AG08395 (cell line): Measurements from ENCODE around the gene DHX34.
"Not testable (repeated sequence)": the region's sequence is repeated elsewhere in the genome, so short reads cannot be mapped to it uniquely, and the experiment has no call there.

Source experiments
- DNase-seq: peaks from one replicate; pipeline ENCODE4 v3.0.0; 2012; ENCODE audit warnings: mixed read lengths, low spot score

DHX34 gene

DNA sequence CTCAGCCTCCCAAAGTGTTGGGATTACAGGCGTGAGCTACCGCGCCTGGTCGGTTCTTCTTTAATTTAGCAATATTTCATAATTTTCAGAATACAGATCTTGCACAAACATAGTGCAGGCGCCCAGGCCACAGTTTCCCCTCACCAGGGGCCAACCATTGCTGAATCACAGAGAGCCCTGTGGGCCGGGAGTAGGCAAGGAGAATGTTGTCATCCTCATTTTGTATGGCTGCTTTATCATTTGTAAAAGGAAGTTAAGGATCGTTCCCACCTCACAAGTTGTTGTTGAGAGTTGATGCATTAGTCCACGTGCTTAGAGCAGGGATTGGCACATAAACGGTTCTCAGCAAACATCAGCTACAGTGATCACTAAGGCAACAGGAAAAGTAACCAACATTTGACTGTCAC, 40.0 kb downstream of the DHX34 start:
- DNase-seq, result no peak

DNA sequence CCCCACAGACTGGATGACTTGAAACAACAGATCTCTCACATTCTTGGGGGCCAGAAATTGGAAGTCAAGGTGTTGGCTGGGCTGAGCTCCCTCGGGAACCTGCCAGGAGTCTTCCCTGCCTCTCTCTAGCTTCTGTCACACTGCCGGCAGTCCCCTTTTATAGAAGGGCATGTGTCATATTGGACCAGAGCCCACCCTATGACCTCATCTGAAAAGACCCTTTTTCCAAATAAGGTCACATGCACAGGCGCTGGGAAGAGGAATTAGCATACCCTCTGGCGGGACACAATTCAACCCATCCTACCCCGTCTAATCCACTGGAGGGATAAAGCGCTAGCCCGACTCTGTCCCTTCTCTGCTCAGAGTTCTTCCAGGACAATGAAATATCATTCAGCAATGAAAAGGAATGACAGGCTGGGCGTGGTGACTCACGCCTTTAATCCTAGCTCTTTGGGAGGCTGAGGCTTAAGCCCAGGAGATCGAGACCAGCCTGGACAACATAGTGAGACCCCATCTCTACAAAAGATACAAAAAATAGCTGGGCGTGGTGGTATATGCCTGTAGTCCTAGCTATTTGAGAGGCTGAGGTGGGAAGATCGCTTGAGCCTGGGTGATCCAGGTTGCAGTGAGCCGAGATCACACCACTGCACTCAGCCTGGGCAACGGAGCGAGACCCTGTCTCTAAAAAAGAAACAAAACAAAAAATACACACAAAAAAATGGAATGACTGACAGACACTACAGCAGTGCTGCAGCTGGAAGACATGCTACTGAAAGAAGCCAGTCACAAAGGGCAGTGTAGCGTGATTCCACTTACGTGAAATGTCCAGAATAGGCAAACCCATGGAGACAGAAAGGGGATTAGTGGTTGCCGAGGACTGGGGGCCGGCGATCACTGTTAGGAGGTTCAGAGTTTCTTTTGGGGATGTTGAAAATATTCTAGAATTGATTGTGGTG, 41.7 kb downstream of the DHX34 start:
- DNase-seq, result no peak

DNA sequence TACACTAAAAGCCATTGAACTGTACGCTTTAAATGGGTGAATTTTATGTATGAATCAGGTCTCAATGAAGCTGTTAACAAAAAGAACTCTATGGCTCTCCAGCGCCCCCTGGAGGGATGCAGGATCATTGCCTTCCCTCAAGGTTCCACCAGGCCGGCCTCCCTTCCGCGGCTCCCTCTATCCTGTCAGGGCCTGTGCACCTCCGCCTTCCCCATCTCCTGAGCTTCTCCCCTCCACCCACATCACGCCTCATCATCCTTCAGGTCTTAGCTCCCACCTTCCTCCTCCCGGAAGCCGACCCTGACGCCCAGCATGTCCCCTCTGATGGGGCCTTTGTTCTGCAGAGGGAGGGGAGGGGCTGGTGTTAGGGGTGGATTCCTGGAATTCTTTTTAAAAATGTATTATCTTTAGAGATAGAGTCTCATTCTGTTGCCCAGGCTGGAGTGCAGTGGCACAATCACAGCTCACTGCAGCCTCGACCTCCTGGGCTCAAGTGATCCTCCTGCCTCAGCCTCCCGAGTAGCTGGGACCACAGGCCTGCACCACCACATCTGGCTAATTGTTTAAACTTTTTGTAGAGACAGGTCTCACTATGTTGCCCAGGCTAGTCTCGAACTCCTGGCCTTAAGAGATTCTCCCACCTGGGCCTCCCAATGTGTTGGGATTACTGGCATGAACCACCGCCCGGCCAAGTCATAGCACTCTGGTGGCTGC, 42.6 kb downstream of the DHX34 start:
- peak; percentile 82 for DNase-seq

DNA sequence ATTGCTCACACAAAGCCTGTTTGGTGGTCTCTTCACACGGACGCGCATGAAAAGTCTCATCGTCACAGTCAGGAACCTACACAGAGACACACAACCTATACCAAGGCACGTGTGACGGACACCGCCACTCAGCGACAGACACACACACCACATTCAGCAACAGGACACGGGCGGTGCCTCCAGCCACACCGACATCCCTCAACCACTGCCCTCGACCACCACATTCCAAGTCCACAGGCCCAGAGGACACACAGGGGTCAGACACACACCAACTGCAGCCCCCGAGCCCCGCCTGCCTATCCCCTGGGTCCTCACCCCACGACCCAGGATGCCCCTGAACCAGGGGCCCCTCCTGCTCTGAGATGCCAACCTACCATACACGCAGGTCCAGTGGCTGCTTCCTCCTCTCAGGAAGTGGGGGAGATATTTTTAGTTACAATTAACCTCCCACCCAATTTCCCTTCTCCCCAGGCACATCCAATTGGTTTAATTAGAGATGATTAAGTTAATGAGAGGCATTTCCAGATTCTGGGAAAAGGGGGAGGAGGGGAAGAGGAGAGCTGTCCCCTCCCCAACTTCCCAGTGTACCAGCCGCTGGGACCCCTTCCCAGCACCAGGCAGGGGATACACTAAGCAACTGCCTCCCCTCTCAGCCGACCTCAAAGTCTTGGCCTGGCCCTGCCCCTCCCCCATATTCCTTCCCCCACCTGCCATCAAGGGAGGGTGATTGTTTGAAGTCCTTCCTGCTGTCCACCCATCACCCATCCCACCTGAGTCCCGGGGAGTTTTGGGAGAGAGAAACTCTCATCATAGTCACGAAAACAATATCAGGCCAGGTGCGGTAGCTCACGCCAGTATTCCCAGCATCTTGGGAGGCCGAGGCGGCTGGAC, 49.8 kb downstream of the DHX34 start:
- DNase-seq, result no peak

DNA sequence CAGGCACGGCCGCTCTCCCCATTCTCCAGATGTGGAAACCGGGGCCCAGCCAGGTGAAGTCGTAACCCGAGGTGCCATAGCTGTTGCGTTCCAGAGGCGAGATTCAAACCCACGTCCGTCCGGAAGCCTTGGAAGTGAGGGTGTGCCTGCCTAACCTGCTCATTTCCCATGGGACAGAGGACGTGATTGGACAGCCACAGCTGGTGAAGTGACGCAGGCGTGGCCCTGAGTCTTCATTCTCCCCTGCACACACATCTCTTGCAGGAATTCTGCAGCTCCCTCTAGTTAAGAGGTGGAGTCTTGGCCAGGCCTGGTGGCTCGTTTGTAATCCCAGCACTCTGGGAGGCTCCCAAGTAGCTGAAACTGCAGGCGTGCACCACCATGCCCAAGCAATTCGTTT, 53.4 kb downstream of the DHX34 start:
- no peak for DNase-seq

DNA sequence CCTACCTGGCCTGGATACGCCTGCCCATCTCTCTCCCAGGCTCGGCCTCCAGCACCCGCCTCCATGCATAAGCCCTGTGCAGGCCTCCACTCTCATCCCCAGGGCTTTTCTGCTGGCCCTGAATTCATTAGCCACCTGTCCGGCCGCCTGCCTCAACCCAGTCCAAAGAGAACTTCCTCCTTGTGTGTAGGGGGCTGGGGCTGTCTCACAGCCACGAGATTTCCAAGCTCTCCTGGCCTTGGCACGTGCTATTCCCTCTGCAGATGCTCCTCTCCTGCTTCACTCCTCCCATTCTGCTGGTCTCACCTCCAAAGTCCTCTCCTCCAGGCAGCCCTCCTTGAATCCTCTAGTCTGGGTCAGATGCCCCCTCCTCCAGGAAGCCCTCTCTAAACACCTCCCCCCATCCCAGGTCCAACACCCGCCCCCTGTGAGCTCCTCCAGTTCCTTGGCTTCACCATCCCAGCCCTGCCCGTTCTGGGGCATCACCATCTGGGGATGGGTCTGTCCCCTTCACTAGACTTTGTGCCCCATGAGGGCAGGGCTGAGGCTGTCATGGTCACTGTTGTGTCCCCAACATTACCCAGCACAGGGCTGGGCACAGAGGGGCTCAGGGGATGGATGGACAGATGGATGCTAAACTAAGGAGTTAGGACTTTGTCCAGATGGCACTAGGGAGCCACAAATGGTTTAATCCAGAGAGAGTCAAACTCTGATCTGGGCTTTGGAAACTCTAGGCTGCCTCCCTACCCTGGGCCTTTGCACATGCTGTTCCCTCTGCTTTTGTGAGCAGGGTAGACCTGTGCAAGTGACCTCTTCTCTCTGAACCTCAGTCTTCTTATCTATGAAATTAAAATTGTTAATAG, 55.5 kb downstream of the DHX34 start:
- no peak for DNase-seq

DNA sequence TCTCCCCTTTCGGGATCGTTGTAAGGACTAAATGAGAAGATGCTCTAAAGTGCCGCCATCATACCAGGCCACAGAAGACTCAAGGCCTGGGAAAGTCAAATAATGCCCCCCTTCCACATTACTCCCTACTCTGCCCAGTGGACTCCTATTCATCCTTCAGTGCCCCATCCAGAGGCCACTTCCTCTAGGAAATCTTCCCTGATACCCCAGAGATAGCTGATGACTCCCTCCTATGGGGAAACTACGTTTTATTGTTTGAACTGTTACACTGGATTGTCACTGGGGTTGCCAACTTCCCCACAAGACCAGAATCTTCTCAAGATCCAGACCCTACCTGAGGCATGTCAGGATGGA, 56.1 kb downstream of the DHX34 start:
- no peak for DNase-seq

DNA sequence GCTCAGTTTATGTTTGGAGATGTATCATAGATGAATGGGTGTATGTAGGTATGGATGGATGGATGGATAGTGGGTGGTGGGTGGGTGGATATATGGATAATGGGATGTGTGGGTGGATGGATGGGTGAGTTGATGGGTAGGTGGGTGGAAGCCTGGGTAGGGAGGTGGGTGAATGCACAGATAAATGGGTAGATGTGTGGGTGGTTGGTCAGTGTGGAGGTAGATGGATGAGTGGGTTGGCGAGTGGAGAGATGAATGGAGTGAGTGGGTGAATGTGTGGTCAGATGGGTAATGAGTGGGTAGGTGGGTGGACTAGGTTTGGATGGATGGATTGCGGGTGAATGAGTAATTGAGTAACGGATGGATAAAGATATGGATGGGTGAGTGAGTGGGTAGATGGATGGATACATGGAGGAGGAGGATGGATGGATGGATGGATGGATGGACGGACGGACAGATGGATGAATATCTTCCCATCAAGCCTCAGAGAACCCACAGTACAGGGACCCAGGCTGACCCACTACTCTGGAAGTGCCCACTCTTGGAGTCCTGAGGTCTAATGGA, 56.8 kb downstream of the DHX34 start:
- no peak for DNase-seq

DNA sequence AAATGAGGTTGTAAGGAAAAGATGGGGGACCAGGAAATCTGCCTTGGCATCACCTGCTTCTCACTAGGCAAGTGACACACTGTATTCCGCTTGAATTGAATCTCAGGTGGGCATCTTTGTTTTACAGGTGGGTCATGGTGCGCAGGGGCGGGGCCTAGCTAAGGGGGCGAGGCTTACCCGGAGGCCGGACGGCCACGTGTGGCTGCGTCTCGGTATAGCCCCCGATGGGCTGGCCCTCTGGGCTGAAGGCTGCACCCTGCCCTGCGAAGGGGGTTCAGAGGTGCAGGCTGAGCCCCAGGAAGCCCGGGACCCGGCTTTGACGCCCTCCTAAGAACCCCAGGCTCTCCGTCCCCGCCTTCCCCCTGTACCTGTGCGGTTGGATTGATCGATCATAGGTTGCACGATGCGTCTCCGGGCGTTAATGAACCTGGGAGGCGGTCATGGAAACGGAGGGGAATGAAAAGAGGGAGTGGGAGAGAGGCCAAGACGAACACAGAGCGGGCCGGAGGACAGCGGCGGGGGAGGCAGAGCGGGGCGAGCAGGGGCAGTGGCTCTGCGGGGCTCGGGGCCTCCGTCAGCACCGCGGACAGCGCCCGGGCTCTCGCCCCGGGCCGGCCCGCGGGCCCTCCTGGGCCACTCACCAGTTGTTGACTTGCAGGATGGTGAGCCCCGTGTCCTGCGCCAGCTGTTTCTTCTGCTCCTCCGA, 57.7 kb downstream of the DHX34 start:
- no peak for DNase-seq

DNA sequence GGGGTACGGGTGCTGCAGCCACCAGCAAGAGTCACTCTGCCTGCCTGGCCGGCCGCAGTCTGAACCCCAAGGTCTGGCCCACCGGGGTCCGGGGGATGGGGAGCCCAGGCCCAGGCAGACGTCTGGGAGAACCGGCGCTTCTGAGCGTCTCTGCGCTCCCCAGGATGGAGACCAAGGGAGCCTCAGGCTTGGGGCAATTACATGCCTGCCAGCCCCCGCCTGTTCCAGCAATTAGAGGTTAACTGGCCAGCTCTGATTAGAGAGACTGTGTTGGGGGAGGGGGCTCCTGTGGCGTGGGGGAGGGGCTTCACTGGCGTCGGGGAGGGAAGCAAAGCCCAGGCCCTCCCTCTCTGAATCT, 58.3 kb downstream of the DHX34 start:
- DNase-seq, result no peak

DNA sequence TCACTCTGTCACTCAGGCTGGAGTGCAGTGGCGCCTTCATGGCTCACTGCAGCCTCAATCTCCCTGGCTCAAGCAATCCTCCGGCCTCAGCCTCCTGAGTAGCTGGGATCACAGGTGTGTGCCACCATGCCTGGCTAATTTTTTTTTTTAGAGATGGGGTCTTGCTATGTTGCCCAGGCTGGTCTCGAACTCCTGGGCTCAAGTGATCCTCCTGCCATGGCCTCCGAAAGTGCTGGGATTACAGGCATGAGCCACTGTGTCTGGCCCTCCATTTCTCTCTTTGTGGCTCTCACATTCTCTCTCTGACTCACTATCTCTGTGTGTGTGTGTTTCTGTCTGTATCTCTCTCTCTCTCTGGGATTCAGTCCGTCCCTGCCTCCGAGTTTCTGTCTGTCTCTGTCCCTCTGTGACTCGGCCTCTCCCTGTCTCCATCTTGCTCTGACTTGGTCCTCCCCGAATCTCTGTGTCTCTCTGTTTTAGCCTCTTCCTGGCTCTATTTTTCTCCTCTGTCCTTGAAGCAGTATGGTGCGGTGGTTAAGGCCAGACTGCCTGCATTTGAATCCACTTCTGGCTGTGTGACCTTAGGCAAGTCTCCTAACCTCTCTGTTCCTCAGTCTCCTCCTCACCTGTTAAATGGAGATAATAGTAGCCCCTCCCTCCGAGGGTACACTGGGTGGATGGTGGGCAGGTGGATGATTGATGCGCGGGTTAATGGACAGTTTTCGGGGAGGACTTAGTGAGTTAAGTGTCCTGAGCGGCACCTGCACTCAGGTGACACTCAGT, 59.2 kb downstream of the DHX34 start:
- no peak for DNase-seq

DNA sequence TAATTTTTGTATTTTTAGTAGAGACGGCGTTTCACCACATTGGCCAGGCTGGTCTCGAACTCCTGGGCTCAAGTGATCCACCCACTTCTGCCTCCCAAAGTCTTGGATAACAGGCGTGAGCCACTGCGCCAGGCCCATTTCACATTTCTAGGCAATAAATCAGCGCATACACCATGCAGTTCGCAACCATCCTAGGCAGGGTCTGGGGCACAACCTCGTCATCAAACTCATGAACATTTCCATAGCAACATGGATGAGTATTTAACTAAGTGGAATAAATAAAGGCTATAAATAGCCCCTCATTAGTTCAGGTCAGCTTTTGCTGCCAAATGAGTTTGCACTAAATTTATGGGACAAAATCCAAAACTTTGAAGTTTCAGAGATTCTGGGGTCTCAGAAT, 62.0 kb downstream of the DHX34 start:
- no peak for DNase-seq

DNA sequence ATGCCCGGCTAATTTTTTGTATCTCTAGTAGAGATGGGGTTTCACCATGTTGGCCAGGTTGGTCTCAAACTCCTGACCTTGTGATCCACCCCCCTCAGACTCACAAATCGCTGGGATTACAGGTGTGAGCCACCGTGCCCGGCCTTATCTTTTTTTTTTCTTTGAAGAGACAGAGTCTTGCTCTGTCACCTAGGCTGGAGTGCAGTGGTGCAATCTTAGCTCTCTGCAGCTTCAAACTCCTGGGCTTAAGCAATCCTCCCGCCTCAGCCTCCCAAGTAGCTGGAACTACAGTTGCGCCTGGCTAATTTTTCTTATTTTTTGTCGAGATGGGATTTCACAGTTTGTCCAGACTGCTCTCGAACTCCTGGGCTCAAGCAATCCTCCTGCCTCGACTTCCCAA, 62.6 kb downstream of the DHX34 start:
- DNase-seq, result not testable (repeated sequence)

DNA sequence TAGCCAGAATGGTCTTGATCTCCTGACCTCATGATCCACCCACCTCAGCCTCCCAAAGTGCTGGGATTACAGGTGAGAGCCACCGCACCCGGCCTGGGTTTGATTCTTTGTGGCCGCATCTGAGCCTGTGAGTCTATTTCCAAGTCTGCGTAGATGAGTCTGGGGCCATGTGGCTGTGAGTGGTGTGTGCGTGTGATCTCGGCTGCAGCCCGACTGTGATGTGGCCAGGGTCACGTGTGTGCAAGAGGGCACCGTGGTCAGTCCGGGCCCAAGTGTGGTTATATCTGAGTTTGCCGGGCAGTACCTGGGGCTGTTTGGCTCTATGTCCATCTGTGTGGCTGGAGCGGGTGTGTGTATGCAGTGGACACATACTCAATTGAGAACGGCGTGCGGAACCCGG, 64.8 kb downstream of the DHX34 start:
- DNase-seq, result no peak

DNA sequence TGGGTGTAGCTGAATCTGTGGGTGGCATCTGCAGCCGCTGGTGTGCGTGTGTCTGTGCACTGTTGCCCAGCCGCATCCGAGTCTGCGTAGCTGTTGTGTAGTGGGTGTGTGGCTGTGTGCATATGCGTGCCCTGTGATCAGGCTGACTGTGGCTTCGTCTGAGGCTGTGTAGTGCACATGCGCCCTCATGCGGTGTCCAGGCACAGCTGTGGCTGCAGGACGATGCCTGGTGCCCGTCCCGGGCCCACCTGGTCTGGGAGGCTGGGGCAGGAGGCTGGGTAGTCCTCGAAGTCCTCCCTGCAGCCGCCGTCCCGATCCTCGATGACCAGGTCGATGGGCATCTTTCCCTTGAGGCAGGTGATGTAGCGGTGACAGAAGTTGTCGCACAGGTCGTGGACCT, 65.4 kb downstream of the DHX34 start:
- DNase-seq, result no peak

DNA sequence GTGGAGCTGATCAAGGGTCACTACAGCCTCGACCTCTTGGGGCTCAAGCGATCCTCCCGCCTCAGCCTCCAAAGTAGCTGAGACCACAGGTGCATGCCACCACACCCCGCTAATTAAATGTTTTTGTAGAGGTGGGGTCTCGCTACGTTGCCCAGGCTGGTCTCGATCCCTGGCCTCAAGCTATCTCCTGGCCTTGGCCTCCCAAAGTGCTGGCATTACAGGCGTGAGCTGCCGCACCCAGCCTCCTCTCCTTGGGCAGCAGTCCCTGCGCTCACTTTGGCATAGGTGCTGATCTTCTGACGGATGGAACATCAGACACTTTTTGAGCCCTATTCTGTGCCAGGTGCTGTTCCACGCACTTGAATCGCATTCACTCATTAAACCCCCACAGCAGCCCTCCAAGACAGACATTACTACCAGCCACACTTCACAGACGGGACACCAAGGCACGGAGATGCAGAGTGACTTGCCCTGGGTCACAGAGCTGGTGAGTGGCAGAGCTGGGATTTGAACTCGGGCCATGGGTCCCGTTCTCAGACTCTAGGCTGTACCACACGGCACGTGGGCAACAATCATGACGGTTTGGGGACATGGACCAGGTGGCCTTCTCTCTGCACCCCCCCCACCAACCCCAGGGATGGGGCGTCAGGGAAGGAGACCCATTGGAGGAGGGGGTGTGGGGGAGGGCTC, 67.0 kb downstream of the DHX34 start:
- no peak for DNase-seq

DNA sequence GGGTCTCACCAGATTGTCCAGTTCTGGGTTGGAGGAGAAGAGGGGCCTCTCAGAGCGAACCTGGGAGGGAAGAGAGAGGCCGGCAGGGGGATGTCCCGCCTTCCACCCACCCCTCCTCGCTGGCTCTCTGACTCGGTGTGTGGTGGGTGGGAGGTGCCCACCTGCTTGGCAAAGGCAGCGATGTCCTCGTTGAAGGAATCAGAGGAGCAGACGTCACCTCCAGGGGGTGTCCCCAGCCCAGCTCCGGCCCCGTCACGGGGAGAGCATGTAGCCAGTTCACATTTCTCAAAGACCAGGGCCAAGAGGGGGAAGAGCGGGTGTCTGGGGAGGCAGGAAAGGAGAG, 67.5 kb downstream of the DHX34 start:
- DNase-seq, result no peak

DNA sequence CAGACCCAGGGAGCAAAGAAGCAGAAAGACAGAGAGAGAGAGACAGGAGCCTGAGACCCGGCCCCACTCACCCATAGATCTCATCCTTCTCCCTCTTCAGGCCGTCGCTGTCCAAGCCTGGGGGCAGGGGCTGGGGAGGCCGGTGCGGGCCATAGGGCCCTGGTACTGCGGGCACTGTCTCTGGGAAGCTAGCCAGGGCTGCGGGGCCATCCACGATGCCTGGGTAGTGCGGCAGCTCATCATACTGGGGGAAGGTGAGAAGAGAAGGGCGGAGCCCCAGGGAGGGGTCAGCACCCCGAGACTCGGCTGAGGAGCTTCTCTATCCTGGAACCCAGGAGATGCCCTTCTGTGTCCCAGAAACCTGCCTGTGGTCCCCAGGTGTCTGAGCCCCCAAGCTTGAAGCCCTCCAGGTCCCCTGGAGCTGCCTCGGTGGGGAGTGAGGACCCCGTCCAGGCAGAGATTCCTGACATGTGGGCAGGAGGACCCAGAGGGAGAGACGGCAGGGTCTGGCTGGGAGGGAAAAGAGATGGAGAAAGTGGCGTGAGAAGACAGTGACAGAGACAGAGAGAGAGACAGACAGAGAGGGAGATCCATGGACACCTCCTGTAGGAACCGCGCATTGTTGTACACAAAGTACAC, 68.1 kb downstream of the DHX34 start:
- DNase-seq, result no peak
